Lower lobe of right lung (tissue), 2 donors: ENCODE measurements around the gene NOVA1. TPM values are rescaled to one million over a fixed set of nuclear protein-coding genes. Genes with fewer than 3 reads are reported as not detected.

Source experiments
- ATAC-seq, 2 donors: fragments of 200-7000 bp; cut with Tn5 transposase; one replicate each; pipeline ENCODE4 v1.9.1; 2020 to 2022; ENCODE audit warnings: mild to moderate bottlenecking in 2 of 2, moderate library complexity in 2 of 2
- DNase-seq: peaks from one replicate; pipeline ENCODE4 v3.0.0-alpha.2; 2020
- H3K27ac ChIP-seq: fragments of 200-600 bp; one replicate; pipeline ENCODE4 v1.8.0; 2022
- H3K27me3 ChIP-seq: fragments of 200-600 bp; one replicate; pipeline ENCODE4 v1.8.0; 2022; ENCODE audit warnings: low read depth
- H3K36me3 ChIP-seq: fragments of 200-600 bp; one replicate; pipeline ENCODE4 v1.8.0; 2022; ENCODE audit warnings: mild to moderate bottlenecking
- H3K4me1 ChIP-seq: fragments of 200-600 bp; one replicate; pipeline ENCODE4 v1.8.0; 2022
- H3K4me3 ChIP-seq: fragments of 200-600 bp; one replicate; pipeline ENCODE4 v1.8.0; 2022; ENCODE audit warnings: mild to moderate bottlenecking
- H3K9me3 ChIP-seq: fragments of 200-600 bp; one replicate; pipeline ENCODE4 v1.8.0; 2022
- CTCF ChIP-seq: fragments of 200-600 bp; IDR thresholded peaks from one replicate; pipeline ENCODE4 v1.8.0; 2022; ENCODE audit warnings: antibody characterized with exemption, mild to moderate bottlenecking
- intact Hi-C: fragments of 100-400 bp; cut with DNase I; formaldehyde crosslinking; loops from one replicate; pipeline ENCODE4 v1.11.0; 2022
- total RNA-seq: library from RNA; stranded (reverse); fragmentation: NEBNext Ultra II Directional; extraction: Animal tissue kit (Norgen Biotek cat#: 25700); gene quantifications from one replicate; pipeline ENCODE4 v1.2.1, GENCODE V29; 2021
- donor health status: DM: no; HTN: yes; CAD: no; lungs with severe emphysema.

The NOVA1 gene
- total RNA-seq, 1 donor from 2014 or later = 3.4 TPM

- TF ChIP-seq CTCF = no peak
- intact Hi-C loops = no loop called here
- Histone ChIP-seq H3K27ac (no peak overlapping the region), H3K27me3 (no peaks in the 10 kb centered on the region), H3K4me3 (no peak overlapping the region), H3K9me3 (no peaks in the 10 kb centered on the region), H3K4me1 (no peaks in the 10 kb centered on the region), H3K36me3 (no peaks in the 10 kb centered on the region)
- ATAC-seq (no peak), DNase-seq (no peak)
Observed at GRCh38 chr14:26400373-26400772, 197.5 kb downstream of the NOVA1 start.

GRCh38 chr14:26398616-26399015 is 199.2 kb downstream of the NOVA1 start:
- no peak overlapping the region for H3K4me3 ChIP-seq
- intact Hi-C loops = no loop called here

More at GRCh38 chr14:26398616-26399015, 199.2 kb downstream of the NOVA1 start:
- H3K27ac ChIP-seq = no peak overlapping the region
- H3K9me3 ChIP-seq = no peaks in the 10 kb centered on the region
- no peak for TF ChIP-seq CTCF
- H3K27me3 ChIP-seq = no peaks in the 10 kb centered on the region
- H3K4me1 ChIP-seq = peaks cover 5% of the 10 kb centered on the region
- no peaks in the 10 kb centered on the region for H3K36me3 ChIP-seq
- ATAC-seq = no peak
- DNase-seq = no peak
